GM18868 (cell line): ENCODE measurements around the gene SLC38A8.

Experiments
- ATAC-seq: cut with Tn5 transposase; IDR thresholded peaks from one replicate; pipeline ENCODE4 v1.9.1; 2021; ENCODE audit warnings: mild to moderate bottlenecking, moderate library complexity; ENCODE audit not compliant: unreplicated experiment

The SLC38A8 gene

DNA sequence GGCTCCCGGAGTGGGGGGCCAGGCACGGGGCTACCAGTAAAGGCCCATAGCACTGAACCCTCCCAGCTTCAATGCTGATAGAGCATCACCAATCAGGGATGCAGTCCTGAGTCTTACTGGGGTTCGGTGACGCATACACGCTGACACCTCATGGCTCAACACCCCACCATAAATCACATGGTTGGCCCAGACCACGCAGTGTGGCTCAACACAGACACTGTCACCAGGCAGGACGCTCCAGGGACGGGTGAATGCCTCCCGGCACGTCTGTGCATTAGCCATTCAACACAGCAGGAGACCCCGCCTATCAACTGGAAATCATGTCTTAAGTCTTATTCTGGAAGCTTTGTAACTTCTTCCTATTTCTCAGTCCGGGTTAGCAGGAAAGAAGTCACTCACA, 39.6 kb downstream of the SLC38A8 start:
- no peak for ATAC-seq

DNA sequence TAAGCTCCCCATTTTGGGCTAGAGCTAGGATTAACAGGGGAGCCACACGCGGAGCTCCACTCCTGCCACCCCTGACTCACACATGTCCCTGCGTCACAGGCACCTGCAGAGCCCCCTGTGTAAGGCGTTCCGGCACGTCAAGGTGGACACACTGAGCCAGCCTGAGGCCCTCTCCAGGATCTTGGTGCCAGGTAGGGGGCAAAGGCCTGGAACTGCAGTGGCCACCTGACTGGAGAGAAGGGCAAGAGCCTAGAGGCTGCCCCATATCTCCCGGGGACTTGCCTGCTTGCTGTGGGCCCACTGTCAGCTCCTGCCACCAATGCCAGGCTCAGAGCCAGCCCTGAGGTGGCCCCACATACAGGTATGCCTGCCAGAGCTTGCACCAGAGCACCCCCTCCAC, 40.9 kb downstream of the SLC38A8 start:
- no peak for ATAC-seq

GRCh38 chr16:84000989-84001642, 41.5 kb downstream of the SLC38A8 start:
- no peak for ATAC-seq

DNA sequence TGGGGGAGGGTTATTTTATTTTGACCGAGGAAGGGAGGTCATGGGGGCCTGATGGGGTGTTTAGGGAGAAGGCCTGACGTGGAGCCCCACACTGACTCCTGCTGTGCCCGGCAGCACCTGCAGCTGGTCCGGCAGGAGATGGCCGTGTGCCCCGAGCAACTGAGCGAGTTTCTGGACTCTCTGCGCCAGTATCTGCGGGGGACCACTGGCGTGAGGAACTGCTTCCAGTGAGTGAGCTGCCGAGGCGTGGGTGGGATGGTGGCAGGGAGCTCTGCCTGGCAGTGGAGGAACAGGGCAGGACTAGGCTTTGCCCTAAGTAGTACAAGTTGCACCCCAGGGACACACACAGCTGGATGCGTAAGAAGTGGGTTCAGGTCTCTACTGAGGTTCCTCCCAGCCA, 44.5 kb downstream of the SLC38A8 start:
- no peak for ATAC-seq

DNA sequence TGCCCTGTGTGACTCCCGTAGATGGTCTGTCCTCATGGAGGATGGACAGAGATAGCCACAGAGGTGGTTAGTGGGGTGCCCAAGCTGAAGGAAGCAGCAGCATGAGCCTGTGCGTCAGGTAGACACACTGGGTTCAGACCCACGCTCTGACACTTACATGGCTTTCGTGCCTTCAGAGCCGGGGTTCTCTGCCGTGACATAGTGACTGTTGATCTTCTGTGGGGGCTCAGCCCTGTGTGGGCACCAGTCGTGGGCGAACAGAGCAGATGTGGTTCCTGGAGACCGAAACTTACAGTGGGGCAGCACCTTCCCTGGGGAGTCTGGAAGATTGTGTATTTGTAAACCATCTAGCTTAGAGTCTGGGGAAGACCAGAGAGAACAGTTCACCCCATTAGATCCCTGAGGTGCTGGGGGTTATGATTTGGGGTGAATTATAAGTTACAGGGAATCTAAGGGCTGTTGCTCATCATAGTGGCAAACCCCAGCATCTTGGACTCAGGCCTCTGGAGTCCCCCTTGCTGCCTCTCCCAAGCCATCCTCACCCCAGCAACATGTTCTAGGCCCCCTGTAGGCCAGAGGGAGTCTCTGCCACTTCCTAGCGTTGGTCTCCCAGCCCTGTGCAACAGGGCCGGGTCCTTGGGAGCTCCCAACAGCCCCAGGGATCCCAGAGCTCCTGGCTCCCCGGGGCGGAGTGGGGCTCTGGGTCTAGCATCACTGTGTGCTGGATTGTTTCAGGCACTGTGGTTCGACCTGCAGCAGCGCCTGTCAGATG, 45.9 kb downstream of the SLC38A8 start:
- no peak for ATAC-seq

DNA sequence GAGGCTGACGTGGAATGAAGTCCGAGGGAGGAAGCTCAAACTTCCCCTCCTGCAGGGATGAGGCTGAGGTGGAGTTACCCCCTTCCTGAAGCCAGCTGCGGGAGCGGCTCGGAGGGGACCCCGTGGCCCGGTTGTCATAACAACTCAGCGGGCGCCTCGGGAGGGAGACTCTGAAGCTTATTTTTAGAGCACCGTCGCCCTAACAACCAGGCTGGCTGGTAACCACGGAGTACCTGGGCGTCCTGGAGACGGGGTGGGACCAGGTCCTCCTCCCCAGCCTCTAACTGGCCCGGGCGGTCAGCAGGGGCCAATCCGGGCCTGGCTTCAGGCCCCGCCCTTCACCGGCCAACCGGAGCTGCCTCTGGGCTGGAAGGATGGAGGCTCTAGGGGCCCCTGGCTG, 46.8 kb downstream of the SLC38A8 start:
- no peak for ATAC-seq

GRCh38 chr16:83994703-83995102, 47.9 kb downstream of the SLC38A8 start:
- no peak for ATAC-seq

GRCh38 chr16:83994087-83994486, 48.5 kb downstream of the SLC38A8 start:
- ATAC-seq = no peak

- ATAC-seq = no peak
These were observed 50.0 kb downstream of the SLC38A8 start for GRCh38 chr16:83992624-83993023.

DNA sequence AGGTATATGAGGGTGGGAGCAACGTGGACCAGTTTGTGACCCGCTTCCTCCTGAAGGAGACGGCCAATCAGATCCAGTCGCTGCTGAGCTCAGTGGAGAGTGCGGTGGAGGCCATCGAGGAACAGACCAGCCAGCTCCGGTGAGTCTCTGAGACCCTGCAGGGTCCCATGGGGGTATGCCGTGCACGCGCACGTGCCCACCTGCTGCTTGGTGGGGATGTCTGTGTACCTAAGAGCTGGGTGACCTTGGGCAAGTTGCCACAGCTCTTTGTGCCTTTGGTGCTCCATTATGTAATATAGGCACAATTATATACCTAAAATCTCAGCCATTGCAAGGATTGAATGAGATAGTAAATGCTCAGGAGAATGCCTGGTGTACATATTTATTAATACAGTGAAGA, 52.1 kb downstream of the SLC38A8 start:
- ATAC-seq = no peak

GRCh38 chr16:83989300-83989699, 53.3 kb downstream of the SLC38A8 start:
- ATAC-seq = no peak

- no peak for ATAC-seq
These were observed 59.1 kb downstream of the SLC38A8 start for GRCh38 chr16:83983491-83983890.

DNA sequence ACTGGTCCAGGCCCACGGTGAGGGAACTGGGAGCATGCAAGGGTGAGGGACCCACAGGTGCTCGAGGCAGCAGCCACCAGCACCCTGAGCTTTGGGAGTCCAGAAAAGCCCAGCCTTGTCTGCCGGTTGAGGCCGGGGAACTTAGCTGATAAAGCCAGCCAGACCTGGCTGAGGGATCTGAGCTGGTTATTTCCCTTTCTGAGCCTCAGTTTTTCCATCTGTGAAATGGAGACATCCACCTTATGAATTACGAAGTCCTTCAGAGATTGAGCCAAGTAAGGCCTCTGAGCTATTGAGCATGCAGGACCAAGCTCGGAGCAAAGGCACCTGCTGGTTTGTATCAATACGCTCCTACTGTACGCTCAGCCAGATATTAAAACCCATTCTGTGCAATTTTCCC, 60.8 kb downstream of the SLC38A8 start:
- no peak for ATAC-seq

GRCh38 chr16:83980794-83981193, 61.8 kb downstream of the SLC38A8 start:
- no peak for ATAC-seq

DNA sequence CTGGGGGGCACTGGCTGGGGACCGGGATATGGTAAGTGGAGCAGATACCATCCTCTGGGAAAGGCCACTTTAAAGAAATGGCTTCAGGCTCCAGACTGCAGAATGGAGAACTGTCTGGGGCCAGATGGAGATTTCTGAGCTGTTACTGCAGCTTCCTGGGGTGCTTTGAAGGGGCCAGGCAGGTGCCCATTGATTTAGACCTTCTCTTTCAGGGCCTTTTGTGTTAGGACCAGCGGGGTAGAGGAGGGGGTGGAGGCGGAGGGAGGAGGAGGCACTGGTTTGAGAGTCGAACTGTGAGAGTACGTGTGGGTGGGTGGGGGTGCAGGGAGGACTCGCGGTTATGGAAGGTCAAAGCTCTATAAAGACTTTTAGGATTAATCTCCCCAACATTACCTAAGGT, 63.2 kb downstream of the SLC38A8 start:
- no peak for ATAC-seq

GRCh38 chr16:83978401-83978904, 64.1 kb downstream of the SLC38A8 start:
- ATAC-seq = no peak

- ATAC-seq = no peak
These were observed 65.4 kb downstream of the SLC38A8 start for GRCh38 chr16:83977056-83977815.

DNA sequence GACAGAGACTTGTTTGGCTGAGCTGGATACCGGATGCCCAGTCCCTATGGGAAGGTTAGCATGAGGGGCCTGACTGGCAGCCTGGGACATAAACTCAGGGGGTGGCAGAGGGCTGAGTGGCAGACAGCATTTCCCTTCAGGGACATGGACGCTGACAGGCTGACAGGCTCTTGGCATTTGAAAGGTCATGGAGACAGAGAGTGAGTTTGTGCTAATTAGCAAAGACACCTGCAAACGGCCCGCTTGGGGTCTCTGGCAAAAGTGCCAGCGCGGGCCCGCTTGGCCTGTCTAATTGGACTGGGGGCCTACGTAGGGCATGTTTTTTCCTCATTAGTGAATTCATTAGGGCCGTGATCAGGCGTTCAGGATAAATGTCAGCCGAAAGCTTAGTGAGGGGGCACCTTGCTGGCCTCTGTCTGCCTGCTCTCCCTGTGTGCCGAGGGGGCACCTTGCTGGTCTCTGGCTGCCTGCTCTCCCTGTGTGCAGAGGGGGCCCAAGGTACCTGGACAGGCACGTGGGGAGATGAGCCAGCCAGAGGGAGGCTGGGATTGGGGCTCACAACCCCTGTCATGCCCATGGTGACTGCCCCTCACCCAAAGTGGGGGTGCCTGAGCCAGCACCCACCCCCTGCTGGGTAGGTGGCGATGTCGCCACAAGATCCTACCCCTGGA, 66.9 kb downstream of the SLC38A8 start:
- no peak for ATAC-seq

DNA sequence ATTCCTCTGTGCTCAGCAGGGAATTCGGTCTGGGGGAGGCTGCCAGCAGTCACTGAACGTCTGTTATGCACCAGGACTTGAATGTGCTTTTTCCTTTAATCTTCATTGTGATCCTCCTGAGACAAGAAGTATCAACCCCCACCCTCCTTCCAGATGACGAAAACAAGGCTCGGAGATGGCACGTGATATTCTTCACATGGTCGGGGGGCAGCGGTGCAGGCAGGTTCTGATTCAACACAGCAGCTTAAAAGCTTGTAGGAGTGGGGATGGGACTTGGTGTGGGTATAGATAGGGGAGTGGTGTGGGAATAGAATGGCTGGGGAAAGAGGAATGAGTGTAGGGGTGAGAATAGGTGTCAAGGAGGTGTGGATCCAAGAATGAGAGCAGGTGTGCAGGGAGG, 68.1 kb downstream of the SLC38A8 start:
- no peak for ATAC-seq

DNA sequence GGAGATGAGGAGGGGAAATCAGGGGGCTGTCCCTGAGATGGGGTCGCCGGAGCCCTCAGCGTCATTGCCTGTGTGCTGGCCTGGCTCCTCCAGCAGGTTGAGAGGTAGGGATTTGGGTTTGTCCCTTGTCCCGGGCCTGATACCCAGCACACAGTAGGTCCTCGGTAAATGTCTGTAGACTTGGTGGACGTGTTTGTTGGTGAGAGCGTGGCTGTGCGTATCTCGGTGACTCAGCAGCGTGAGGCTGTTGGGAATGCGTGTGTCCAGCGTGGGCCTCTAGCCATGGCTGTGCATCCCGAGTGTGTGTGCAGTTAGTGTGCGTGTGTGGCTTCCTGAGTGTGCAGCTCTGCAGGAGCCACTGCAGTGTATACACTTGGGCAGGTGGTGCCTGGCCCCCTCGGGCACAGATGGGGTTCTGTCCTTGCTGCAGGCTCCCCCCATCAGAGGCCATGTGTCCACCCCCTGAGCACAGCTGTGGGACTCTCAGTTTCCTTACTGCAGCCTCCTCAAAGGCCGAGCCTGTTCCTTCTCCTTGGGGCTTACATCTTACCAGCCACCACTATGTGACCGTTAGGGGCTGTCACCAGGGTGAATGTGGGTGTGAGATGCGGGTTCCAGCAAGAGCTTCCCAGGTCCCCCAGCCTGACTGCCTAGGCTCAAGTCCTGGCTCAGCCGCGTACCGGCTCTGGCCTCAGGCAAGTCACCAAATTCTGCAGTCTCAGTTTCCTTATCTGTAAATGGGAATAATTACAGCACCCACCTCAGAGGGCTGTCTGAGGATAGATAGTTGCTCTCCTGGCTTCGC, 68.8 kb downstream of the SLC38A8 start:
- no peak for ATAC-seq
